HG03045 (cell line): ENCODE measurements around the gene CCDC82.

Experiments
- ATAC-seq: cut with Tn5 transposase; IDR thresholded peaks from one replicate; pipeline ENCODE4 v1.9.1; 2021; ENCODE audit warnings: mild to moderate bottlenecking, moderate library complexity; ENCODE audit not compliant: unreplicated experiment

Gene CCDC82

GRCh38 chr11:96329855-96330510, 59.7 kb downstream of the CCDC82 start:
- ATAC-seq: no peak

GRCh38 chr11:96329419-96329818, 60.3 kb downstream of the CCDC82 start:
- no peak for ATAC-seq

GRCh38 chr11:96328395-96329010, 61.2 kb downstream of the CCDC82 start:
- ATAC-seq: no peak

GRCh38 chr11:96326959-96327358, 62.8 kb downstream of the CCDC82 start:
- no peak for ATAC-seq

- no peak for ATAC-seq
These were observed 64.8 kb downstream of the CCDC82 start for GRCh38 chr11:96324912-96325311.

GRCh38 chr11:96323642-96323985, 66.1 kb downstream of the CCDC82 start:
- no peak for ATAC-seq

- ATAC-seq: no peak
These were observed 66.7 kb downstream of the CCDC82 start for GRCh38 chr11:96322775-96323641.

GRCh38 chr11:96321091-96321490, 68.6 kb downstream of the CCDC82 start:
- no peak for ATAC-seq

- ATAC-seq: no peak
These were observed 69.6 kb downstream of the CCDC82 start for GRCh38 chr11:96319898-96320656.

GRCh38 chr11:96318850-96319249, 70.9 kb downstream of the CCDC82 start:
- ATAC-seq: no peak

- ATAC-seq: no peak
These were observed 71.3 kb downstream of the CCDC82 start for GRCh38 chr11:96318399-96318798.

GRCh38 chr11:96317985-96318384, 71.7 kb downstream of the CCDC82 start:
- no peak for ATAC-seq

- no peak for ATAC-seq
These were observed 72.1 kb downstream of the CCDC82 start for GRCh38 chr11:96317571-96317970.

GRCh38 chr11:96316869-96317268, 72.8 kb downstream of the CCDC82 start:
- ATAC-seq: no peak

- no peak for ATAC-seq
These were observed 74.2 kb downstream of the CCDC82 start for GRCh38 chr11:96315476-96315875.

- ATAC-seq: no peak
These were observed 75.2 kb downstream of the CCDC82 start for GRCh38 chr11:96314326-96315020.

- no peak for ATAC-seq
These were observed 76.5 kb downstream of the CCDC82 start for GRCh38 chr11:96313163-96313562.

GRCh38 chr11:96311120-96311568, 78.6 kb downstream of the CCDC82 start:
- ATAC-seq: no peak

- ATAC-seq: no peak
These were observed 79.5 kb downstream of the CCDC82 start for GRCh38 chr11:96310236-96310635.

GRCh38 chr11:96309643-96310017, 80.1 kb downstream of the CCDC82 start:
- ATAC-seq: no peak
